Measurements from ENCODE around the gene TP53RK.

Gene TP53RK

GRCh38 chr20:46642969-46643343 is 46.3 kb downstream of the TP53RK start:
- no peaks in the 10 kb centered on the region for H3K9me3 ChIP-seq (ENCODE audit: control insufficient read depth, insufficient read depth, low read depth, low read length)
- ChIA-PET POLR2A (no interaction called here), CTCF (no interaction called here)
- no peak overlapping the region for H3K27ac ChIP-seq (ENCODE audit: extremely low read depth, low read depth, low read length)
- H3K4me1 ChIP-seq (ENCODE audit: control insufficient read depth, insufficient read depth, low read length), result no peaks in the 10 kb centered on the region
- no peaks in the 10 kb centered on the region for H3K36me3 ChIP-seq (ENCODE audit: control insufficient read depth in 2 of 2, insufficient read depth in 1 of 2, low read length in 2 of 2)
- TF ChIP-seq EGR2 (tag by site-specific recombination; IDR thresholded peaks at IDR 0.05; ENCODE audit: low read depth) (no peak), GFI1B (tag by site-specific recombination; IDR thresholded peaks at IDR 0.05) (no peak), ZNF214 (tag by site-specific recombination; IDR thresholded peaks at IDR 0.05; ENCODE audit: borderline replicate concordance) (no peak), ZXDB (tag by site-specific recombination; IDR thresholded peaks at IDR 0.05) (no peak), ZNF600 (tag by site-specific recombination; IDR thresholded peaks at IDR 0.05) (no peak), SETDB1 (IDR thresholded peaks at IDR 0.05; ENCODE audit: insufficient read length, low read length) (no peak)
- TF ChIP-seq, protein P1, sequence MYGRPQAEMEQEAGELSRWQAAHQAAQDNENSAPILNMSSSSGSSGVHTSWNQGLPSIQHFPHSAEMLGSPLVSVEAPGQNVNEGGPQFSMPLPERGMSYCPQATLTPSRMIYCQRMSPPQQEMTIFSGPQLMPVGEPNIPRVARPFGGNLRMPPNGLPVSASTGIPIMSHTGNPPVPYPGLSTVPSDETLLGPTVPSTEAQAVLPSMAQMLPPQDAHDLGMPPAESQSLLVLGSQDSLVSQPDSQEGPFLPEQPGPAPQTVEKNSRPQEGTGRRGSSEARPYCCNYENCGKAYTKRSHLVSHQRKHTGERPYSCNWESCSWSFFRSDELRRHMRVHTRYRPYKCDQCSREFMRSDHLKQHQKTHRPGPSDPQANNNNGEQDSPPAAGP (tag by site-specific recombination; IDR thresholded peaks at IDR 0.05), result no peak
- no peak overlapping the region for H3K4me3 ChIP-seq (ENCODE audit: low read depth, low read length)

- no peaks in the 10 kb centered on the region for H3K4me1 ChIP-seq (ENCODE audit: control insufficient read depth, insufficient read depth, low read length)
- ChIA-PET POLR2A (no interaction called here), CTCF (no interaction called here)
- no peaks in the 10 kb centered on the region for H3K36me3 ChIP-seq (ENCODE audit: control insufficient read depth in 2 of 2, insufficient read depth in 1 of 2, low read length in 2 of 2)
- H3K4me3 ChIP-seq (ENCODE audit: low read depth, low read length), result no peak overlapping the region
- no peaks in the 10 kb centered on the region for H3K9me3 ChIP-seq (ENCODE audit: control insufficient read depth, insufficient read depth, low read depth, low read length)
- H3K27ac ChIP-seq (ENCODE audit: extremely low read depth, low read depth, low read length), result no peak overlapping the region
- TF ChIP-seq, protein P2, sequence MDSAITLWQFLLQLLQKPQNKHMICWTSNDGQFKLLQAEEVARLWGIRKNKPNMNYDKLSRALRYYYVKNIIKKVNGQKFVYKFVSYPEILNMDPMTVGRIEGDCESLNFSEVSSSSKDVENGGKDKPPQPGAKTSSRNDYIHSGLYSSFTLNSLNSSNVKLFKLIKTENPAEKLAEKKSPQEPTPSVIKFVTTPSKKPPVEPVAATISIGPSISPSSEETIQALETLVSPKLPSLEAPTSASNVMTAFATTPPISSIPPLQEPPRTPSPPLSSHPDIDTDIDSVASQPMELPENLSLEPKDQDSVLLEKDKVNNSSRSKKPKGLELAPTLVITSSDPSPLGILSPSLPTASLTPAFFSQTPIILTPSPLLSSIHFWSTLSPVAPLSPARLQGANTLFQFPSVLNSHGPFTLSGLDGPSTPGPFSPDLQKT (IDR thresholded peaks at IDR 0.05; ENCODE audit: borderline replicate concordance, low read depth, low read length), result no peak
- TF ChIP-seq HOXA7 (CRISPR knock-in tag; IDR thresholded peaks at IDR 0.05; ENCODE audit: borderline replicate concordance) (no peak), ZNF416 (tag by site-specific recombination; IDR thresholded peaks at IDR 0.05) (no peak), ZNF530 (tag by site-specific recombination; IDR thresholded peaks at IDR 0.05; ENCODE audit: low read depth) (no peak), FEZF1 (tag by site-specific recombination; IDR thresholded peaks at IDR 0.05) (no peak), ZNF629 (tag by site-specific recombination; IDR thresholded peaks at IDR 0.05) (no peak), ZNF544 (tag by site-specific recombination; IDR thresholded peaks at IDR 0.05) (no peak), GLI2 (tag by site-specific recombination; IDR thresholded peaks at IDR 0.05; ENCODE audit: borderline replicate concordance, low read depth) (no peak), ZNF138 (tag by site-specific recombination; IDR thresholded peaks at IDR 0.05; ENCODE audit: borderline replicate concordance) (no peak), PRDM1 (tag by site-specific recombination; IDR thresholded peaks at IDR 0.05) (no peak)
- TF ChIP-seq, protein P3, sequence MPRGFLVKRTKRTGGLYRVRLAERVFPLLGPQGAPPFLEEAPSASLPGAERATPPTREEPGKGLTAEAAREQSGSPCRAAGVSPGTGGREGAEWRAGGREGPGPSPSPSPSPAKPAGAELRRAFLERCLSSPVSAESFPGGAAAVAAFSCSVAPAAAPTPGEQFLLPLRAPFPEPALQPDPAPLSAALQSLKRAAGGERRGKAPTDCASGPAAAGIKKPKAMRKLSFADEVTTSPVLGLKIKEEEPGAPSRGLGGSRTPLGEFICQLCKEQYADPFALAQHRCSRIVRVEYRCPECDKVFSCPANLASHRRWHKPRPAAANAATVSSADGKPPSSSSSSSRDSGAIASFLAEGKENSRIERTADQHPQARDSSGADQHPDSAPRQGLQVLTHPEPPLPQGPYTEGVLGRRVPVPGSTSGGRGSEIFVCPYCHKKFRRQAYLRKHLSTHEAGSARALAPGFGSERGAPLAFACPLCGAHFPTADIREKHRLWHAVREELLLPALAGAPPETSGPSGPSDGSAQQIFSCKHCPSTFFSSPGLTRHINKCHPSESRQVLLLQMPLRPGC (tag by site-specific recombination; IDR thresholded peaks at IDR 0.05), result no peak
These were observed 46.8 kb downstream of the TP53RK start for GRCh38 chr20:46642265-46642968.

GRCh38 chr20:46641424-46641823 is 47.8 kb downstream of the TP53RK start:
- Histone ChIP-seq H3K27ac (ENCODE audit: extremely low read depth, low read depth, low read length) (no peak overlapping the region), H3K36me3 (ENCODE audit: control insufficient read depth in 2 of 2, insufficient read depth in 1 of 2, low read length in 2 of 2) (no peaks in the 10 kb centered on the region), H3K4me1 (ENCODE audit: control insufficient read depth, insufficient read depth, low read length) (no peaks in the 10 kb centered on the region), H3K9me3 (ENCODE audit: control insufficient read depth, insufficient read depth, low read depth, low read length) (no peaks in the 10 kb centered on the region), H3K4me3 (ENCODE audit: low read depth, low read length) (no peak overlapping the region)
- ChIA-PET CTCF (no interaction called here), POLR2A (no interaction called here)
- TF ChIP-seq ZNF221 (tag by site-specific recombination; IDR thresholded peaks at IDR 0.05; ENCODE audit: borderline replicate concordance) (no peak), ZNF623 (tag by site-specific recombination; IDR thresholded peaks at IDR 0.05) (peak; percentile 85)
